Activated CD8-positive, alpha-beta T cell treated with anti-CD3 and anti-CD28 coated beads for 36 hours (primary cell): ENCODE results near the gene INSM1. TPM values are rescaled to one million over a fixed set of nuclear protein-coding genes. Genes with fewer than 3 reads are reported as not detected.

Experiments
- ATAC-seq: fragments of 200-7000 bp; cut with Tn5 transposase; one replicate; pipeline ENCODE4 v1.10.0; 2021; ENCODE audit warnings: mild to moderate bottlenecking, moderate library complexity
- CTCF ChIA-PET: fragments of 350-600 bp; sonication (Branson Sonifier 250); formaldehyde crosslinking; loops from one replicate; lab custom pipeline; 2021; ENCODE audit warnings: antibody characterized with exemption; lab: Charles Lee
- POLR2A ChIA-PET: fragments of 350-600 bp; sonication (Branson Sonifier 250); formaldehyde crosslinking; loops from one replicate; lab custom pipeline; 2021; ENCODE audit warnings: antibody characterized with exemption; lab: Charles Lee
- DNase-seq: peaks from one replicate; pipeline ENCODE4 v3.0.0-alpha.2; 2020
- H3K27ac Mint-ChIP-seq: one replicate; pipeline ENCODE4 v1.8.0; 2021; ENCODE audit warnings: mild to moderate bottlenecking, mixed read lengths
- H3K27me3 Mint-ChIP-seq: one replicate; pipeline ENCODE4 v1.8.0; 2021; ENCODE audit warnings: mixed read lengths
- H3K36me3 Mint-ChIP-seq: one replicate; pipeline ENCODE4 v1.8.0; 2021; ENCODE audit warnings: low read depth, mixed read lengths
- H3K4me1 Mint-ChIP-seq: one replicate; pipeline ENCODE4 v1.8.0; 2021; ENCODE audit warnings: low read depth, mixed read lengths
- H3K4me3 Mint-ChIP-seq: one replicate; pipeline ENCODE4 v1.8.0; 2021; ENCODE audit warnings: mild to moderate bottlenecking, moderate library complexity, mixed read lengths
- H3K9me3 Mint-ChIP-seq: one replicate; pipeline ENCODE4 v1.8.0; 2021; ENCODE audit warnings: mixed read lengths
- intact Hi-C: fragments of 100-400 bp; cut with micrococcal nuclease; formaldehyde crosslinking; loops from one replicate; pipeline ENCODE4 v1.10.0; 2022
- total RNA-seq, 2 experiments: library from RNA; stranded (reverse); gene quantifications; one replicate each; pipeline ENCODE4 v1.2.3, GENCODE V29; 2021
- TF ChIP-seq, protein P1 (sequence below): fragments of 200-600 bp; IDR thresholded peaks from one replicate; pipeline ENCODE4 v1.8.0; 2022; ENCODE audit warnings: antibody characterized with exemption, mild to moderate bottlenecking

The INSM1 gene
- total RNA-seq, 2 experiments from 2014 or later: 0.76 to 0.99 TPM

DNA sequence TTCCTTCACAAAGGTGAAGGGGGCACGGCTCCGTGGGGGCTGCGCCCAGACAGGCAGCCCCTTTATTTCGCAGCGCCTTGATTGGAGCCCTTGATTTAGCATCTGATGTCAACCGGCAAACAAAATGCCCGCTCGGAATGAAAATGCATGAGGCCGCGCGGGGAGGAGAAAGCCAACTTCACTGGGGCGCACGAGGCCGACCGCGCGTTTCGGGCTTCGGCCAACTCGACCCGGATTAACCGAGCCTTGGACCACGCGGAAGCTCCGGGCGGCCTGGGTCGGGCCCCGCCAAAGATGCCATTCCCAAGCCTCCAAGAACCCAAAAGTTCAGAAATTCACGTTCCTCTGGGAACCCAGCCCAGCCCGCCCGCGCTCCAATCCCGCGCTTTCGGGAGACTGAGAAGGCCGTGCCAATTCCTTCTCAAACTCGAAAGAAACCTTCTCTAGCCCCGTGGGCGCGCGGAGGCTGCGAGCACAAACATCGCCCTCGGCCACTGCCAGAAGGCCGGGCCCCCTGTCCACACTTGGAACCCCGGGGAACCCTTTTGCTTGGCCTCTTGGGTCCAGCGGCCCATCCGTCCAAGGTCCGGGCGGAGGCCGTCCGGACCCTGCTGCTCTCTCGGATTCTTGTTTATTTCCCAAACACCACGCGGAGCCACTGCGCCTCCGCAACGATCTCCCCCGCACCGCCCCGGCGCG is 879 bp upstream of the INSM1 start:
- intact Hi-C loops: loop anchor here (10.0 kb wide), 1 partner anchor 128 kb away; no protein-coding TSS in a partner anchor
- CTCF ChIA-PET: interaction anchor here (0.6 kb wide), 1 partner anchor 199 kb away, joined by 3 read pairs; no protein-coding TSS in a partner anchor
- TF ChIP-seq, protein P1, sequence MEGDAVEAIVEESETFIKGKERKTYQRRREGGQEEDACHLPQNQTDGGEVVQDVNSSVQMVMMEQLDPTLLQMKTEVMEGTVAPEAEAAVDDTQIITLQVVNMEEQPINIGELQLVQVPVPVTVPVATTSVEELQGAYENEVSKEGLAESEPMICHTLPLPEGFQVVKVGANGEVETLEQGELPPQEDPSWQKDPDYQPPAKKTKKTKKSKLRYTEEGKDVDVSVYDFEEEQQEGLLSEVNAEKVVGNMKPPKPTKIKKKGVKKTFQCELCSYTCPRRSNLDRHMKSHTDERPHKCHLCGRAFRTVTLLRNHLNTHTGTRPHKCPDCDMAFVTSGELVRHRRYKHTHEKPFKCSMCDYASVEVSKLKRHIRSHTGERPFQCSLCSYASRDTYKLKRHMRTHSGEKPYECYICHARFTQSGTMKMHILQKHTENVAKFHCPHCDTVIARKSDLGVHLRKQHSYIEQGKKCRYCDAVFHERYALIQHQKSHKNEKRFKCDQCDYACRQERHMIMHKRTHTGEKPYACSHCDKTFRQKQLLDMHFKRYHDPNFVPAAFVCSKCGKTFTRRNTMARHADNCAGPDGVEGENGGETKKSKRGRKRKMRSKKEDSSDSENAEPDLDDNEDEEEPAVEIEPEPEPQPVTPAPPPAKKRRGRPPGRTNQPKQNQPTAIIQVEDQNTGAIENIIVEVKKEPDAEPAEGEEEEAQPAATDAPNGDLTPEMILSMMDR: no peak
- no peaks in the 10 kb centered on the region for H3K9me3 Mint-ChIP-seq
- peaks cover 22% of the 10 kb centered on the region for H3K4me1 Mint-ChIP-seq
- POLR2A ChIA-PET: interaction anchor here (0.6 kb wide), 2 partner anchors 189 to 1135 kb away, joined by 3 read pairs; no protein-coding TSS in a partner anchor
- DNase-seq: peak; percentile 10
- peak overlapping the region; percentile 64 for H3K4me3 Mint-ChIP-seq
- peaks cover 67% of the 10 kb centered on the region for H3K27me3 Mint-ChIP-seq
- no peaks in the 10 kb centered on the region for H3K36me3 Mint-ChIP-seq
- no peak overlapping the region for H3K27ac Mint-ChIP-seq
- ATAC-seq: no peak

GRCh38 chr20:20368418-20369249 is 730 bp downstream of the INSM1 start:
- Mint-ChIP-seq H3K27me3 (peaks cover 67% of the 10 kb centered on the region), H3K4me3 (no peak overlapping the region), H3K27ac (no peak overlapping the region), H3K4me1 (peaks cover 16% of the 10 kb centered on the region), H3K9me3 (no peaks in the 10 kb centered on the region), H3K36me3 (no peaks in the 10 kb centered on the region)
- ChIA-PET CTCF (interaction anchor here (0.9 kb wide), 1 partner anchor 47 kb away, joined by 3 read pairs; no protein-coding TSS in a partner anchor), POLR2A (interaction anchor here (1.1 kb wide), 1 partner anchor 9 kb away, joined by 3 read pairs; no protein-coding TSS in a partner anchor)
- TF ChIP-seq, protein P1: no peak
- intact Hi-C loops: loop anchor here (10.0 kb wide), 1 partner anchor 126 kb away; no protein-coding TSS in a partner anchor
- DNase-seq (peak; percentile 12), ATAC-seq (peak; percentile 38)

GRCh38 chr20:20369250-20370093 is 1.6 kb downstream of the INSM1 start:
- peak; percentile 26 for DNase-seq
- ChIA-PET POLR2A (interaction anchor here (1.1 kb wide), 1 partner anchor 10 kb away, joined by 3 read pairs; no protein-coding TSS in a partner anchor), CTCF (interaction anchor here (0.9 kb wide), 1 partner anchor 47 kb away, joined by 3 read pairs; no protein-coding TSS in a partner anchor)
- Mint-ChIP-seq H3K9me3 (no peaks in the 10 kb centered on the region), H3K4me1 (peaks cover 16% of the 10 kb centered on the region), H3K27ac (no peak overlapping the region), H3K4me3 (peak overlapping the region; percentile 58), H3K27me3 (peaks cover 67% of the 10 kb centered on the region), H3K36me3 (no peaks in the 10 kb centered on the region)
- intact Hi-C loops: loop anchor here (10.0 kb wide), 1 partner anchor 125 kb away; no protein-coding TSS in a partner anchor
- TF ChIP-seq, protein P1: no peak
- ATAC-seq: peak; percentile 34

DNA sequence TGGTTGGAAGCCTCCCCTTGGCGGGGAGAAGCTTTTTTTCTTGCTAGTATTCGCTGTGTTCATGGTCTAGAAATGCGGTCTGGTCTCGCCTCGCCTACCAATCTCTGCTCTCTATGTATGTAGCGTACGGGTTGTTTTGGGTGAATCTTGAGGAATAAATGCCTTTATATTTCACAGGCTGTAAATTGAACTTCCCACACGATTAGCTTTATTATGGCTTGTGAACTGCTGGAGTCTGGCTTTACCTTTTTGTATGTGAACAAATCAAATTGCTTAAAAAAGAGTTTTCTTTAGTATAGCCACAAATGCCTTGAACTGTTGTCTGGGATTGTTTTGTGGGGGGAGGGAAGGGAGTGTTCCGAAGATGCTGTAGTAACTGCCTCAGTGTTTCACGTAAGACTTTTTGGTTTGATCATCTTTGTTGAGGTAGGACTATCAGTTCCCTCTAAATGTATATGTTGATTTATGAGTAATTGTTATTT is 2.2 kb downstream of the INSM1 start:
- H3K27ac Mint-ChIP-seq: no peak overlapping the region
- peaks cover 66% of the 10 kb centered on the region for H3K27me3 Mint-ChIP-seq
- intact Hi-C loops: no loop called here
- POLR2A ChIA-PET: interaction anchor here (0.6 kb wide), 1 partner anchor 336 kb away, joined by 3 read pairs; no protein-coding TSS in a partner anchor
- CTCF ChIA-PET: no interaction called here
- DNase-seq: no peak
- TF ChIP-seq, protein P1: no peak
- ATAC-seq: no peak
- peaks cover 16% of the 10 kb centered on the region for H3K4me1 Mint-ChIP-seq
- peak overlapping the region; percentile 58 for H3K4me3 Mint-ChIP-seq
- no peaks in the 10 kb centered on the region for H3K36me3 Mint-ChIP-seq
- H3K9me3 Mint-ChIP-seq: no peaks in the 10 kb centered on the region
